Breast epithelium (tissue), 4 donors: ENCODE measurements around the gene TMCO4. TPM values are rescaled to one million over a fixed set of nuclear protein-coding genes. Genes with fewer than 3 reads are reported as not detected.

Source experiments
- DNase-seq, 2 donors: peaks; one replicate each; pipeline ENCODE4 v3.0.0-alpha.2; 2019; ENCODE audit warnings: low spot score in 2 of 2
- H3K27ac ChIP-seq, 2 donors: fragments of 200-600 bp; sonication (generic) in 1 of 2; one replicate each; pipeline ENCODE4 v1.5.1; 2016 to 2019; ENCODE audit warnings: mild to moderate bottlenecking in 1 of 2
- H3K27me3 ChIP-seq, 2 donors: fragments of 200-600 bp; sonication (generic) in 1 of 2; one replicate each; pipeline versions ENCODE4 v1.5.1 to v1.6.0; 2017 to 2019; ENCODE audit warnings: control low read depth in 1 of 2, mild to moderate bottlenecking in 1 of 2
- H3K36me3 ChIP-seq: fragments of 200-600 bp; one replicate; pipeline ENCODE4 v1.5.1; 2019
- H3K4me1 ChIP-seq, 2 donors: fragments of 200-600 bp; sonication (generic); one replicate each; pipeline ENCODE4 v1.5.1; 2016 to 2019; ENCODE audit warnings: control low read depth in 1 of 2
- H3K4me3 ChIP-seq, 3 donors: fragments of 200-600 bp; sonication (generic); 1 replicate in 2 of 3; 2 replicates in 1 of 3; pipeline ENCODE4 v1.5.1; 2016 to 2019; ENCODE audit warnings: mild to moderate bottlenecking in 3 of 3, moderate library complexity in 2 of 3
- H3K9me3 ChIP-seq, 2 donors: fragments of 200-600 bp; sonication (generic) in 1 of 2; one replicate each; pipeline ENCODE4 v1.5.1; 2016 to 2019; ENCODE audit warnings: control low read depth in 1 of 2
- CTCF ChIP-seq, 3 donors: fragments of 450-650 bp; IDR thresholded peaks; one replicate each; pipeline ENCODE4 v1.5.1; 2016 to 2017; ENCODE audit warnings: antibody characterized with exemption in 3 of 3, mild to moderate bottlenecking in 3 of 3, moderate library complexity in 3 of 3
- POLR2A ChIP-seq: fragments of 450-650 bp; IDR thresholded peaks from one replicate; pipeline ENCODE4 v1.6.1; 2016; ENCODE audit warnings: antibody characterized with exemption, mild to moderate bottlenecking, moderate library complexity
- POLR2AphosphoS5 ChIP-seq, 3 donors: sonication (generic); formaldehyde crosslinking; IDR thresholded peaks; one replicate each; pipeline ENCODE4 v1.6.1; 2017; ENCODE audit warnings: antibody characterized with exemption in 3 of 3
- intact Hi-C: fragments of 100-400 bp; cut with DNase I; formaldehyde crosslinking; loops from one replicate; pipeline ENCODE4 v1.15.1; 2023; ENCODE audit warnings: low total_unique reads
- total RNA-seq, 3 donors: library from RNA; depleted of rRNA; stranded (reverse); fragments of >200 nt; gene quantifications; one replicate each; pipeline ENCODE4 v1.1.0, GENCODE V29; 2016

The TMCO4 gene
- total RNA-seq, 3 donors from 2014 or later: 26.7 to 44.2 (median 34.1) TPM

- Histone ChIP-seq H3K9me3 (no peaks in the 10 kb centered on the region), H3K27me3 (no peaks in the 10 kb centered on the region), H3K27ac (no peak overlapping the region), H3K4me3 (no peak overlapping the region), H3K4me1 (no peaks in the 10 kb centered on the region), H3K36me3 (no peaks in the 10 kb centered on the region)
- TF ChIP-seq CTCF (IDR thresholded peaks at IDR 0.05) (no peak), POLR2A (no peak), POLR2AphosphoS5 (IDR thresholded peaks at IDR 0.05) (no peak)
- intact Hi-C loops: no loop called here
- DNase-seq: no peak
These were observed 14.1 kb downstream of the TMCO4 start for GRCh38 chr1:19785660-19786059.

GRCh38 chr1:19780267-19780877 is 19.3 kb downstream of the TMCO4 start:
- Histone ChIP-seq H3K4me3 (no peak overlapping the region), H3K27me3 (no peaks in the 10 kb centered on the region), H3K4me1 (no peaks in the 10 kb centered on the region), H3K36me3 (peaks cover 12% of the 10 kb centered on the region), H3K9me3 (no peaks in the 10 kb centered on the region), H3K27ac (no peak overlapping the region)
- intact Hi-C loops: no loop called here
- TF ChIP-seq CTCF (IDR thresholded peaks at IDR 0.05): no peak
- no peak for TF ChIP-seq POLR2A
- no peak for TF ChIP-seq POLR2AphosphoS5 (IDR thresholded peaks at IDR 0.05)
- DNase-seq: no peak

- Histone ChIP-seq H3K9me3 (no peaks in the 10 kb centered on the region), H3K36me3 (peaks cover 12% of the 10 kb centered on the region), H3K4me1 (no peaks in the 10 kb centered on the region), H3K27me3 (no peaks in the 10 kb centered on the region), H3K4me3 (no peak overlapping the region), H3K27ac (peak overlapping the region in 1 of 2 donors; percentile 48)
- intact Hi-C loops: no loop called here
- no peak for DNase-seq
- no peak for TF ChIP-seq POLR2A
- no peak for TF ChIP-seq CTCF (IDR thresholded peaks at IDR 0.05)
- TF ChIP-seq POLR2AphosphoS5 (IDR thresholded peaks at IDR 0.05): no peak
These were observed 22.8 kb downstream of the TMCO4 start for GRCh38 chr1:19776933-19777332.

GRCh38 chr1:19776287-19776686 is 23.4 kb downstream of the TMCO4 start:
- DNase-seq: no peak
- no peak for TF ChIP-seq CTCF (IDR thresholded peaks at IDR 0.05)
- no peak for TF ChIP-seq POLR2AphosphoS5 (IDR thresholded peaks at IDR 0.05)
- no peak for TF ChIP-seq POLR2A
- no peak overlapping the region for H3K4me3 ChIP-seq
- H3K9me3 ChIP-seq: no peaks in the 10 kb centered on the region
- peak overlapping the region; percentile 1 to 48 for H3K27ac ChIP-seq
- peaks cover 12% of the 10 kb centered on the region for H3K36me3 ChIP-seq
- no peaks in the 10 kb centered on the region for H3K4me1 ChIP-seq
- intact Hi-C loops: no loop called here
- no peaks in the 10 kb centered on the region for H3K27me3 ChIP-seq

GRCh38 chr1:19775831-19776230 is 23.9 kb downstream of the TMCO4 start:
- no peak overlapping the region for H3K4me3 ChIP-seq
- H3K4me1 ChIP-seq: no peaks in the 10 kb centered on the region
- H3K27me3 ChIP-seq: no peaks in the 10 kb centered on the region
- peak overlapping the region; percentile 1 to 48 for H3K27ac ChIP-seq
- no peaks in the 10 kb centered on the region for H3K9me3 ChIP-seq
- intact Hi-C loops: no loop called here
- TF ChIP-seq POLR2A (no peak), CTCF (IDR thresholded peaks at IDR 0.05) (no peak), POLR2AphosphoS5 (IDR thresholded peaks at IDR 0.05) (no peak)
- no peak for DNase-seq
- peaks cover 12% of the 10 kb centered on the region for H3K36me3 ChIP-seq
